Activated T-helper 2 cell treated with anti-CD3 and anti-CD28 coated beads, Interferon-gamma antibody, Interleukin-2, Interleukin-4, amounts not matched to agents 10 μg/mL and 5 μg/mL and 100 μg/mL, durations not matched to agents 14 hours and 24 hours and 36 hours (primary cell): ENCODE measurements around the gene VCX. TPM values are rescaled to one million over a fixed set of nuclear protein-coding genes. Genes with fewer than 3 reads are reported as not detected.
"Not testable (repeated sequence)": the region's sequence is repeated elsewhere in the genome, so short reads cannot be mapped to it uniquely, and the experiment has no call there.

ENCODE experiments used
- DNase-seq: peaks from one replicate; pipeline ENCODE4 v3.0.0; 2021; ENCODE audit warnings: low spot score
- H3K27ac Mint-ChIP-seq: one replicate; pipeline ENCODE4 v1.8.0; 2021; ENCODE audit warnings: mixed read lengths
- H3K27me3 Mint-ChIP-seq: one replicate; pipeline ENCODE4 v1.8.0; 2021; ENCODE audit warnings: low read depth, mixed read lengths
- H3K36me3 Mint-ChIP-seq: one replicate; pipeline ENCODE4 v1.8.0; 2021; ENCODE audit warnings: low read depth, mixed read lengths
- H3K4me1 Mint-ChIP-seq: one replicate; pipeline ENCODE4 v1.8.0; 2021; ENCODE audit warnings: low read depth, mixed read lengths
- H3K4me3 Mint-ChIP-seq: one replicate; pipeline ENCODE4 v1.8.0; 2021; ENCODE audit warnings: low read depth, mild to moderate bottlenecking, moderate library complexity, mixed read lengths
- H3K9me3 Mint-ChIP-seq: one replicate; pipeline ENCODE4 v1.8.0; 2021; ENCODE audit warnings: mixed read lengths
- intact Hi-C: fragments of 100-400 bp; cut with micrococcal nuclease; formaldehyde crosslinking; loops from one replicate; pipeline ENCODE4 v1.15.1; 2023
- total RNA-seq: library from RNA; stranded (reverse); gene quantifications from 2 replicates; pipeline ENCODE4 v1.2.3, GENCODE V29; 2022

The VCX gene
- not detected in 2 replicates for total RNA-seq

GRCh38 chrX:7842871-7843270 lies at the start of gene VCX:
VCX (plus strand) TSS chrX:7843171; CDS start chrX:7843204, 33 bp downstream.
- H3K27me3 Mint-ChIP-seq, H3K4me1 Mint-ChIP-seq, H3K27ac Mint-ChIP-seq, H3K9me3 Mint-ChIP-seq, H3K4me3 Mint-ChIP-seq, intact Hi-C loops, H3K36me3 Mint-ChIP-seq, DNase-seq: not testable (repeated sequence)

- H3K4me3 Mint-ChIP-seq, result no peak overlapping the region
- no peak for DNase-seq
- no peaks in the 10 kb centered on the region for H3K27me3 Mint-ChIP-seq
- no peak overlapping the region for H3K27ac Mint-ChIP-seq
- H3K9me3 Mint-ChIP-seq, result no peaks in the 10 kb centered on the region
- H3K4me1 Mint-ChIP-seq, result no peaks in the 10 kb centered on the region
- no peaks in the 10 kb centered on the region for H3K36me3 Mint-ChIP-seq
- intact Hi-C loops, result no loop called here
Measured at GRCh38 chrX:7798327-7798726, 44.6 kb upstream of the VCX start.

GRCh38 chrX:7801711-7802110 lies 41.3 kb upstream of the VCX start:
- Mint-ChIP-seq H3K4me1 (no peaks in the 10 kb centered on the region), H3K4me3 (no peak overlapping the region)

GRCh38 chrX:7815166-7815805 lies 27.7 kb upstream of the VCX start:
- intact Hi-C loops, result no loop called here
- Mint-ChIP-seq H3K4me3 (no peak overlapping the region), H3K27ac (no peak overlapping the region), H3K9me3 (peaks cover 3% of the 10 kb centered on the region), H3K36me3 (no peaks in the 10 kb centered on the region), H3K27me3 (no peaks in the 10 kb centered on the region), H3K4me1 (no peaks in the 10 kb centered on the region)
- DNase-seq, result no peak

More at GRCh38 chrX:7801711-7802110, 41.3 kb upstream of the VCX start:
- intact Hi-C loops, result no loop called here
- no peaks in the 10 kb centered on the region for H3K9me3 Mint-ChIP-seq
- no peaks in the 10 kb centered on the region for H3K27me3 Mint-ChIP-seq
- no peak overlapping the region for H3K27ac Mint-ChIP-seq
- no peaks in the 10 kb centered on the region for H3K36me3 Mint-ChIP-seq
- no peak for DNase-seq

- DNase-seq, result no peak
- H3K4me1 Mint-ChIP-seq, result no peaks in the 10 kb centered on the region
- H3K9me3 Mint-ChIP-seq, result no peaks in the 10 kb centered on the region
- no peaks in the 10 kb centered on the region for H3K36me3 Mint-ChIP-seq
- no peak overlapping the region for H3K4me3 Mint-ChIP-seq
- H3K27me3 Mint-ChIP-seq, result no peaks in the 10 kb centered on the region
- intact Hi-C loops, result no loop called here
- H3K27ac Mint-ChIP-seq, result no peak overlapping the region
Measured at GRCh38 chrX:7828594-7828993, 14.4 kb upstream of the VCX start.

- Mint-ChIP-seq H3K27me3 (no peaks in the 10 kb centered on the region), H3K36me3 (no peaks in the 10 kb centered on the region)
Measured at GRCh38 chrX:7841084-7841805, 1.7 kb upstream of the VCX start.

GRCh38 chrX:7852166-7852565 lies 9.2 kb downstream of the VCX start:
- Mint-ChIP-seq H3K9me3 (no peaks in the 10 kb centered on the region), H3K27me3 (no peaks in the 10 kb centered on the region), H3K27ac (no peak overlapping the region), H3K4me3 (no peak overlapping the region), H3K4me1 (no peaks in the 10 kb centered on the region), H3K36me3 (no peaks in the 10 kb centered on the region)
- intact Hi-C loops, result no loop called here
- DNase-seq, result no peak

More at GRCh38 chrX:7841084-7841805, 1.7 kb upstream of the VCX start:
- H3K4me3 Mint-ChIP-seq, result no peak overlapping the region
- H3K4me1 Mint-ChIP-seq, result no peaks in the 10 kb centered on the region
- intact Hi-C loops, result no loop called here
- no peaks in the 10 kb centered on the region for H3K9me3 Mint-ChIP-seq
- no peak for DNase-seq
- H3K27ac Mint-ChIP-seq, result no peak overlapping the region

- Mint-ChIP-seq H3K9me3 (no peaks in the 10 kb centered on the region), H3K4me1 (no peaks in the 10 kb centered on the region), H3K4me3 (no peak overlapping the region), H3K27me3 (no peaks in the 10 kb centered on the region), H3K27ac (no peak overlapping the region), H3K36me3 (no peaks in the 10 kb centered on the region)
- no peak for DNase-seq
- intact Hi-C loops, result no loop called here
Measured at GRCh38 chrX:7872042-7872441, 29.1 kb downstream of the VCX start.

GRCh38 chrX:7876957-7877356 lies 34.0 kb downstream of the VCX start:
- Mint-ChIP-seq H3K4me3 (no peak overlapping the region), H3K27me3 (no peaks in the 10 kb centered on the region), H3K9me3 (no peaks in the 10 kb centered on the region), H3K27ac (no peak overlapping the region), H3K4me1 (no peaks in the 10 kb centered on the region), H3K36me3 (no peaks in the 10 kb centered on the region)
- no peak for DNase-seq
- intact Hi-C loops, result no loop called here

- Mint-ChIP-seq H3K27ac (no peak overlapping the region), H3K9me3 (no peaks in the 10 kb centered on the region)
- intact Hi-C loops, result no loop called here
Measured at GRCh38 chrX:7889135-7889534, 46.2 kb downstream of the VCX start.

GRCh38 chrX:7889680-7890079 lies 46.7 kb downstream of the VCX start:
- Mint-ChIP-seq H3K4me3 (no peak overlapping the region), H3K9me3 (no peaks in the 10 kb centered on the region), H3K36me3 (no peaks in the 10 kb centered on the region), H3K27ac (no peak overlapping the region), H3K27me3 (no peaks in the 10 kb centered on the region), H3K4me1 (no peaks in the 10 kb centered on the region)
- intact Hi-C loops, result no loop called here
- no peak for DNase-seq

More at GRCh38 chrX:7889135-7889534, 46.2 kb downstream of the VCX start:
- H3K4me1 Mint-ChIP-seq, result no peaks in the 10 kb centered on the region
- no peaks in the 10 kb centered on the region for H3K27me3 Mint-ChIP-seq
- H3K36me3 Mint-ChIP-seq, result no peaks in the 10 kb centered on the region
- no peak overlapping the region for H3K4me3 Mint-ChIP-seq
- DNase-seq, result no peak

- intact Hi-C loops, result no loop called here
- Mint-ChIP-seq H3K4me1 (no peaks in the 10 kb centered on the region), H3K36me3 (no peaks in the 10 kb centered on the region), H3K4me3 (no peak overlapping the region), H3K27ac (no peak overlapping the region), H3K9me3 (no peaks in the 10 kb centered on the region), H3K27me3 (no peaks in the 10 kb centered on the region)
- DNase-seq, result no peak
Measured at GRCh38 chrX:7891928-7892327, 49.0 kb downstream of the VCX start.
